ENCODE data around the gene TMEM132C.

DNA sequence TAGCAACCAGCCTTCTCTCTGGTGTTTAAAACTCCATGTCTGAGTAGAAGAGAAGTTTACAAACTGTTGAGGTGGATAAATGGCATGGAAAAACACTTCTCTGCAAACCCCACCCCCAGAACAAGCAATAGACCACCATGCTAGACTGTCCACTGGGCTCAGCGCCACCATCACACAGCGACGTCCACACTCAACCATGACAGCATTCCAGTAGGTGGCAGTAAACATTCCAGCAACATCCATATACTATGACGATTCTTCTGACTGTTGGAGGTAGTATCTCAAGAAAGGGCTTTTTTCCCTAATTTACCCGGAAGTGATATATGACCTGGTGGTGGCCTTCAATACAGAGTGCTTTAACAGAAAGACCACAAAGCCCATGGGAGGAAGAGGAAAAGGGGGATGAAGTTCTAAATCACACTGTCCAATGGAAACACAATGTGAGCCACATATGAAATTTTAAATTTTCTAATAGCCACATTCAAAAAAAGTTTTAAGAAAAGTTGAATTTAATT is 404.6 kb downstream of the TMEM132C start:
- no peak for TF ChIP-seq POLR2A (IDR thresholded peaks at IDR 0.05; ENCODE audit: low read depth, low read length)
- TF ChIP-seq POLR2AphosphoS5 (IDR thresholded peaks at IDR 0.05; ENCODE audit: low read depth, low read length): no peak
